Measurements from ENCODE around the gene PXDN.

PXDN gene

DNA sequence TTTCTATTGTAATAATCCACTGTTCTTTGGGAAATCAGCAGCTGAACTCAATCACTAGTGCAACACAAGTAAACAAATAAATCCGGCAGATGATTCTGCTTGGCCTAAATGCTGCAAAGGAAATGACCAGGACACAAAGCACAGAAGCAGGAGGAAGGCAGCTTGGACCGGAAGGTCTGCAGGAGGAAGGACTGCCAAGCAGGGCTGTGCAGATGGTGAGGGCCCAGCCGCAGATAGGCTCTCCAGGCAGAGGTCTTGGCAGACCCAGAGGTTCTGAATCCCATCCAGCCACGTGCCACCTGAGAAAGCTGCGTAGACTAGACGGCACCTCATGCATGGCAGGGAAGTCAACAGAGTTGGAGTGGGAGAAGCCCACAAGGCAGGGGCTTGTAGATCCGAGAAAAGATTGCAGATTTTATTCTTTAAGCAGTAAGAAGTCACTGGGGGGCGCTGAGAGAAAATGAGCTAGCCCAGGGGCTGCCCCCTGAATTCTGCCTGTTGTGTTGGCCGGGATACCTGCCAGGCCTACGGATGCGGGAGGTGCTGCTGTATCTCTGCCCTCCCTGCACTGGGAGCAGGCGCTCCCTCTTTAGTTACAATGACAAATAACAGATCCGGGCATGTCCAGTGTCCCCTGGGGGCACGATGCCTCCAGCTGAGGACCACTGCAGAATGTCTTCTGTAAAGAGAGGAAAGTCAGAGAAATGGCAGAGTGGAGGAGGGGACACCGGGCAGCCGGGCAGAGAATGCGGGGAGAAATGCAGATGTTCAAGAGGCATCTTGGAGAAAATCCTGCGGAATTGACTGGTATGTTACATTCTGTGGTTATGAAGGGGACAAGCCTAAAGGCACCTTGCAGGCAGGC, 153.5 kb downstream of the PXDN start:
- no peak for DNase-seq

DNA sequence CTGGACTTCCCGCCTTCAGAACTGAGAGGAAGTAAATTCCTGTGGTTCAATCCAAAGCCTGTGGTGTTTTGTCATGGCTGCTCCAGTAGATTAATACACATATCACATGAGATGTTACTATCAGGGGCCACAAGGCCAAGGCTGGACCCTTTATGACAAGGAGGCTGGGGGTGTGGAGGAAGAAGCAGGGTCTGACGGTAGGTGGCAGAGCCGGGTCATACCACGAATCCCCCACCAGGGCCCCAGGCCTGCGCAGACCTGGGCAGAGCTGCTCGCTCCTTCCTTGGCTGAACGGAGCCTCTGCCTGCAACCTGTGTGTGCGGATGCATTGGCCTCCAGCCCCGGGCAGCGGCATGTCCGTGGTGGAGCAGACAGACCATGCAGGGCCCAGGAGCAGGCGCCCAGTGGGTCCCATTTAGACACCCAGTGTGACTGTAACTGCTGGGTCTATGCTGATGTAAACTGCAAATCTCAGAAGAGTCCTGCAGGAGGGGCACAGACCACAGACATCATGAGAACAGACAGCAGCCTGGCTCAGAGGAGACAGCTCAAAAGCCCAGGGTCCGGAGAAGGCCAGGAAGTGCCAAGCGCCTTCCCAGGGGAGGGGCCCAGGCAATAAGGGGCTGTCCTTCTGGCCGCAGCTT, 155.2 kb downstream of the PXDN start:
- no peak for DNase-seq

DNA sequence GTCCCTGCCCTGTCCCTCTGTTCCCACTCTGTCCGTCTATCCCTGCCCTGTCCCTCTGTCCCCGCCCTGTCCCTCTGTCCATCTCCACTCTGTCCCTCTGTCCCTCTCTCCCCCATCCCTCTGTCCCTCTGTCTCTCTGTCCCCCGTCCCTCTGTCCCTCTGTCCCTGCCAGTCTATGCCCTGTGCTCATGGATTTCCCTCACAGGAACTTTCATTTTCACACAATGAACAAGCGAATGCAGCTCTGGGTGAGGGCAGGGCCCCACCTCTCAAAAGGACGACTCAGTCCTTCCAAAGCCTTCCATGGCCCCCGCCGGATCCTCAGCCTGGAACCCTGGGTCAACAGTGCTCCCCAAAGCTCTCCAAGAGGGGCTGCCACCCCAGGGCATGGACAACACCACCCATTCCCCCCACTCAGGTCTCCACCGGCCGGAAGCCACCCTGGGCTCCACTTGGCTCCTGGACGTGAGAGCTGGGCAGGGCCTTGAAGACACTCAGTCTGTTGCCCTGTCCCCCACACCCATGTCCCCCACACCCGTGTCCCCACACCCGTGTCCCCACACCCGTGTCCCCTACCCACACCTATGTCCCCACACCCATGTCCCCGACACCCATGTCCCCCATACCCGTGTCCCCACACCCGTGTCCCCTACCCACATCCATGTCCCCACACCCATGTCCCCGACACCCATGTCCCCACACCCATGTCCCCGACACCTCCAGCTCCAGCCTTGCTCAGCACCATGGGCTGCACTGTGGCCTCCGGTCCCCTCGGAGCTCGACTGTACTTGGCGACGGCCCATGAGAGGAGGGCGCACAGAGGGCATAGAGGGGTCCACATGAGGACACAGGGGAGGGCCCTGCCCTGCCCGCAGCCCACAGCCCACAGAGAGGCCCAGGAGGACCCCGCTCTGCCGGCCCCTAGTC, 156.0 kb downstream of the PXDN start:
- DNase-seq = no peak

DNA sequence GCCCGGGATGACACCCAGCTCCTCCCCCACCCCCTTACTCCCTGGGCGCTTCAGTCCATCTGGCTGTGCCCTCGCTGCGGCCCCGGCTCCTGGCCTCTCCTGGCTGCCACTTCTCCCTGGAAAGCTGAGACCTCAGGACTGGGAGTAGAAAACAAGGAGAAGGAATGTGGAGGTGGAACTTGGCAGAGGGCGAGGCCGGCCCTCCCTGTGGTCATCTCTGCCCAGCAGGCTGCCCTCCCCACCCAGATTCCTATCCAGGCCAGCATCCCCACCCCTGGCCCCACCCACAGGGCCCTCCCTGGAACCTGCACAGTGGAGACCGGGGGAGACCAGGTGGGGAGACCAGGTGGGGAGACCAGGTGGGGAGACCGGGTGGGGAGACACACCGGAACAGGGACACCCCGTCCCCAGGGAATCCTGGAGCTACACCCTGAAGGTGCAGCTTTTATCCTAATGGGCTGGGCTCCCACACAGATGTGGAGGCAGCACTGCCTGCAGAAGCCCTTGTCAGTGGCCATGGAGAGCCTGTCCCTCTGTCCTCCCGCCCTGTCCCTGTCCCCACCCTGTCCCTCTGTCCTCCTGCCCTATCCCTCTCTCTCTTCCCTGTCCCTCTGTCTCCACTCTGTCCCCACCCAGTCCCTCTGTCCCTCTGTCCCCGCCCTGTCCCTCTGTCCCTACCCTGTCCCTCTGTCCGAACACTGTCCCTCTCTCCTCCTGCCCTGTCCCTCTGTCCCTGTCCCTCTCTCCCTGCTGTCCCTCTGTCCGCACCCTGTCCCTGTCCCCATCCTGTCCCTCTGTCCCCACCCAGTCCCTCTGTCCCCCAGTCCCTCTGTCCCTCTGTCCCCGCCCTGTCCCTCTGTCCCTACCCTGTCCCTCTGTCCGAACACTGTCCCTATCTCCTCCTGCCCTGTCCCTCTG, 157.1 kb downstream of the PXDN start:
- no peak for DNase-seq

DNA sequence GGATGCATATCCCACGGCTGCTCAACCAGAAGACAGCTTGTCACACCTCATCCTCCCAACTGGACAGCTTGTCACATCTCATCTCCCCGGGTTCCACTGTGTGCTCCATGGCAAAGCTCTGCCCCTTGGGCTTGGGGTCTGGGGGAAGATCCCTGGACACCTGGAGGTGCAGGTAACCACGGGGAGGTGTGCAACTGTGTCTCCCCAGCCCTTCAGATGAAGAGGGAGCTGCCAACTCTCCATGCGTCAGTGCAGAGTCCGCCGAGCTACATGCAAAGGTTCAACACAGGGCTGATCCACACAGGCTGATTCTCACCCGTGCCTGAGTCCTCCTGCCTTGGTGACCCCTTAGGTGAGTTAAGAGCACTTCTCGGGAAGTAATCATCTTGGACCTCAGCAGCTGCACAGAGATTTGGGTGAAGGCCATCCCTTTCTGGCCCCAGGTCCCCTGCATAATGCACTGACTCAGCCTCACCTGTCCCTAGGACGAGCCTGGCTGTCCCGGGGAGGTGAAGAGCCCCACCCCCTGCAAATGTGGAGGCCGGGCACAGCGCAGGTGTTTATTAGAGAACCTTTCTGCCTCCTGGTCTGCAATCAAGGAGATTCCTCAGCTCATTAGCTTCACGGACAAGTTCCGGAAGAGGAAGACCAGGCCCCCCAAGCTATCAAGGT, 157.9 kb downstream of the PXDN start:
- DNase-seq = no peak

DNA sequence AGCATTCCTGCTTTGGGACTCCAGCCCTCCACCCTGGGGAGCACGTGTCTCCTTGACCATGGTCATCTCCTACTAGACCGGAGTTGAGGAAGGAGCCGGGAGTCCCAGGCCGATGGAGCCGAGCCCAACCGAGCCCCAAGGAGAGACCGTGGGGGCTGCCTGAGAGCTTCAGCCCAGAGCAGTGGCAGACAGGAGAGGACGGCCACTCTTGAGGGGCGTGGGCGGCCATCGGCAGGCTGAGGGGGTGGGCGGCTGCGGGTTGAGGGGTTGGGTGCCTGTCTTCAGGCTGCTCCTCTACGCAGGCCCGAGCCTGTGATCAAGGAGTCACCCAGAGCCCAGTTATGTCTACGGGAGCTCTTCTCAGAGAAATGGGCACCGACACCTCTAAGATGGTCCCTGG, 158.7 kb downstream of the PXDN start:
- DNase-seq = no peak

GRCh38 chr2:1584691-1585485, 159.4 kb downstream of the PXDN start:
- no peak for DNase-seq

DNA sequence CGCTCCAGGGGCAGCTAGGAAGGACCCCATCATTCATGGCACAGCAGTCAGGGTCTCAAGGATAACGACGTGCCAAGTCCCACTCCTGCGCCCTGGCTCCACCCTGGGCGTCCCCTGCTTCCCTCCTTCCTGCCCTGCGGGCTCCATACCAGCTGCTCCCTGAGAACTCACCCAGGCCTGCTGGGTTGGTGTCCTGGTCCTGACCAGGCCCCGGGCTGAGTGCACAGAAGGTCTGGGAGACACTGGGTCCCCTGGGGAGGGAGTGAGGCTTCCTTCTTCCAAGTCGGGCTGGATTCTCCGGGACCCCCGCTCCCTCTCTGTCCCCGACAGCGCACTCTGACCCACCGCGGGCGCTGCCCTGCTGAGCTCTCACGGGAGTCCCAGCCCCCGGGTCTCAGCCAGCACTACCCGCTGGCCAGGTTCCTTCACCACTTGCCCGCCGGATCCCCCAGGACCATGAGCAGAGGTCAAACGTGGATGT, 160.2 kb downstream of the PXDN start:
- no peak for DNase-seq

DNA sequence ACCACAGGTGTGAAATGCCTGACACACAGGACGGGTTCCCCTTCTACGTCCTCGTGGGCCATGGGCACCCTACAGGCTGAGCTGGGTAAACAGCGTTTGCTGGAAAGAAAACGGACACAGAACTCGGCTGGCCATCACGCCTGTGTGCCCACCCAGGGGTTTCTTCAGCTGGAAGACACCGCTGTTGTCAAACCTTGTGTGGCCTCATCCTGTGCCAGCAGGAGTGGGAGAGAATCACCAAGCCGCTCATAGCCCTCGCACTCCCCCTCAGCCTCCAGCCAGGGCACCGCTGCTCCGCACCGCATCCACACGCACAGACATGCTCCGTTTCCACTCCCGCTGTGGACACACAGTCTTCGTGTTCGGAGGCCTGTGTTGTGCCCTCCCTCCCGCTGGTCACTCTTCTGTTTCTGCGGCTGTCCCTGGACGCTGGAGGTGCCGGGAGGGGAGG, 161.4 kb downstream of the PXDN start:
- no peak for DNase-seq

GRCh38 chr2:1581965-1582625, 162.2 kb downstream of the PXDN start:
- DNase-seq = no peak
